HG03442 (cell line): ENCODE results near the gene GTF2H4.

Source experiments
- ATAC-seq: cut with Tn5 transposase; IDR thresholded peaks from one replicate; pipeline ENCODE4 v1.9.1; 2021; ENCODE audit warnings: mild to moderate bottlenecking, moderate library complexity; ENCODE audit not compliant: unreplicated experiment

The GTF2H4 gene

GRCh38 chr6:30951907-30952469 lies 44.0 kb downstream of the GTF2H4 start:
- ATAC-seq = no peak

GRCh38 chr6:30954631-30955366 lies 46.8 kb downstream of the GTF2H4 start:
- ATAC-seq = no peak

- peak; percentile 41 for ATAC-seq
Measured at GRCh38 chr6:30955367-30956042, 47.5 kb downstream of the GTF2H4 start.

- ATAC-seq = no peak
Measured at GRCh38 chr6:30957716-30958115, 49.7 kb downstream of the GTF2H4 start.

- no peak for ATAC-seq
Measured at GRCh38 chr6:30960907-30961673, 53.1 kb downstream of the GTF2H4 start.

- ATAC-seq = no peak
Measured at GRCh38 chr6:30962716-30963115, 54.7 kb downstream of the GTF2H4 start.

- ATAC-seq = no peak
Measured at GRCh38 chr6:30963641-30964040, 55.6 kb downstream of the GTF2H4 start.
